Panc1 (cell line): ENCODE results near the gene HK2.

Source experiments
- POLR2AphosphoS5 ChIP-seq: IDR thresholded peaks from 2 replicates; pipeline ENCODE4 v1.6.1; 2012; ENCODE audit warnings: mild to moderate bottlenecking, low read depth, low read length, moderate library complexity
- TF ChIP-seq, protein P1 (sequence below): fragments of 450-650 bp; IDR thresholded peaks from 2 replicates; pipeline ENCODE4 v1.5.1; 2017; ENCODE audit warnings: mild to moderate bottlenecking
- TF ChIP-seq, protein P2 (sequence below), 2 experiments: IDR thresholded peaks; 2 replicates each; pipeline ENCODE4 v1.6.1; 2011 to 2012; ENCODE audit warnings: low read depth in 2 of 2, control low read depth in 1 of 2, low read length in 1 of 2, mild to moderate bottlenecking in 1 of 2, moderate library complexity in 1 of 2; ENCODE audit not compliant: insufficient read depth in 1 of 2

DNA sequence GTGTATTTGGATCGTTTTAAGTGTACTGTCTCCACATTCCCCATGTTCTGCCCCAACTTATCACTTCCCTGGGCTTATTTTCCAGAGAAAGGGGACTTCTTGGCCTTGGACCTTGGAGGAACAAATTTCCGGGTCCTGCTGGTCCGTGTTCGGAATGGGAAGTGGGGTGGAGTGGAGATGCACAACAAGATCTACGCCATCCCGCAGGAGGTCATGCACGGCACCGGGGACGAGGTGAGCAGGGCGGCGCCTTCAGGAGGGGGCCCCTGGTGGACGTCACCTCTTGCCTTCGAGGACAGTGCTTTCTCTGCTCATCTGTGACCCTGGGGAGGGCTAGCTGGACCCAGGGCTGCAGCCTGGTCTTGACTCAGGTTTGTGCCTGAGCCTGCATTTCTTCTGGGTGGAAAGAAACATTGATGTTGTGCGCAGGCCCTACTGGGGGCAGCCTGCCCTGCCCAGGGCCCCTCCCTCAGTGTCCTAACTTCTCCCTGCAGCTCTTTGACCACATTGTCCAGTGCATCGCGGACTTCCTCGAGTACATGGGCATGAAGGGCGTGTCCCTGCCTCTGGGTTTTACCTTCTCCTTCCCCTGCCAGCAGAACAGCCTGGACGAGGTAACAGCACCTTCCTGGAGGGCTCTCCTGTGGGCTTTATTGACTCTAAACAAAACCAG lies 47.8 kb downstream of the HK2 start:
- TF ChIP-seq, protein P1, sequence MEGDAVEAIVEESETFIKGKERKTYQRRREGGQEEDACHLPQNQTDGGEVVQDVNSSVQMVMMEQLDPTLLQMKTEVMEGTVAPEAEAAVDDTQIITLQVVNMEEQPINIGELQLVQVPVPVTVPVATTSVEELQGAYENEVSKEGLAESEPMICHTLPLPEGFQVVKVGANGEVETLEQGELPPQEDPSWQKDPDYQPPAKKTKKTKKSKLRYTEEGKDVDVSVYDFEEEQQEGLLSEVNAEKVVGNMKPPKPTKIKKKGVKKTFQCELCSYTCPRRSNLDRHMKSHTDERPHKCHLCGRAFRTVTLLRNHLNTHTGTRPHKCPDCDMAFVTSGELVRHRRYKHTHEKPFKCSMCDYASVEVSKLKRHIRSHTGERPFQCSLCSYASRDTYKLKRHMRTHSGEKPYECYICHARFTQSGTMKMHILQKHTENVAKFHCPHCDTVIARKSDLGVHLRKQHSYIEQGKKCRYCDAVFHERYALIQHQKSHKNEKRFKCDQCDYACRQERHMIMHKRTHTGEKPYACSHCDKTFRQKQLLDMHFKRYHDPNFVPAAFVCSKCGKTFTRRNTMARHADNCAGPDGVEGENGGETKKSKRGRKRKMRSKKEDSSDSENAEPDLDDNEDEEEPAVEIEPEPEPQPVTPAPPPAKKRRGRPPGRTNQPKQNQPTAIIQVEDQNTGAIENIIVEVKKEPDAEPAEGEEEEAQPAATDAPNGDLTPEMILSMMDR: no peak
- TF ChIP-seq POLR2AphosphoS5: no peak
- TF ChIP-seq, protein P2, sequence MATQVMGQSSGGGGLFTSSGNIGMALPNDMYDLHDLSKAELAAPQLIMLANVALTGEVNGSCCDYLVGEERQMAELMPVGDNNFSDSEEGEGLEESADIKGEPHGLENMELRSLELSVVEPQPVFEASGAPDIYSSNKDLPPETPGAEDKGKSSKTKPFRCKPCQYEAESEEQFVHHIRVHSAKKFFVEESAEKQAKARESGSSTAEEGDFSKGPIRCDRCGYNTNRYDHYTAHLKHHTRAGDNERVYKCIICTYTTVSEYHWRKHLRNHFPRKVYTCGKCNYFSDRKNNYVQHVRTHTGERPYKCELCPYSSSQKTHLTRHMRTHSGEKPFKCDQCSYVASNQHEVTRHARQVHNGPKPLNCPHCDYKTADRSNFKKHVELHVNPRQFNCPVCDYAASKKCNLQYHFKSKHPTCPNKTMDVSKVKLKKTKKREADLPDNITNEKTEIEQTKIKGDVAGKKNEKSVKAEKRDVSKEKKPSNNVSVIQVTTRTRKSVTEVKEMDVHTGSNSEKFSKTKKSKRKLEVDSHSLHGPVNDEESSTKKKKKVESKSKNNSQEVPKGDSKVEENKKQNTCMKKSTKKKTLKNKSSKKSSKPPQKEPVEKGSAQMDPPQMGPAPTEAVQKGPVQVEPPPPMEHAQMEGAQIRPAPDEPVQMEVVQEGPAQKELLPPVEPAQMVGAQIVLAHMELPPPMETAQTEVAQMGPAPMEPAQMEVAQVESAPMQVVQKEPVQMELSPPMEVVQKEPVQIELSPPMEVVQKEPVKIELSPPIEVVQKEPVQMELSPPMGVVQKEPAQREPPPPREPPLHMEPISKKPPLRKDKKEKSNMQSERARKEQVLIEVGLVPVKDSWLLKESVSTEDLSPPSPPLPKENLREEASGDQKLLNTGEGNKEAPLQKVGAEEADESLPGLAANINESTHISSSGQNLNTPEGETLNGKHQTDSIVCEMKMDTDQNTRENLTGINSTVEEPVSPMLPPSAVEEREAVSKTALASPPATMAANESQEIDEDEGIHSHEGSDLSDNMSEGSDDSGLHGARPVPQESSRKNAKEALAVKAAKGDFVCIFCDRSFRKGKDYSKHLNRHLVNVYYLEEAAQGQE (IDR thresholded peaks at IDR 0.05; ENCODE audit: insufficient read depth in 1 of 2, low read depth in 2 of 2, low read length in 1 of 2): no peak
